ENCODE results near the gene QTRT2.

QTRT2 gene

DNA sequence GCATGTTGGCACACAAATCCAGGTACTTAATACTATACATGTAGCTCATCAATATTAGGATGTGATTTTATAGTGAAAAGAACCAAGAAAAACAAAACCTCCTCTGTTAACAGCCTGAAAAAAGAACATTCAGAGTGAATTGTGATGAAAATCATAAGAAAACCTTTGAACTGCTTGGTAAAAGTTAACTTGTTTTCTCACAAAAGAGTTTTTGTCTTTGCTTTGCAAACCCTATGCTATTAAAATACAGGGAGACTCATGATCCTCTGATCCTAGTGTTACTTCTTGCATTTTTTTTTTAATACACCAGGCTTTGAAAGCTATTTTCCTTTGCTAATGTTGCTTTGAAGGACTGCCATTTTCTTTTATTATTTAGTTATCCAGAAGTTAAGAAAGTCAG lies 23.7 kb downstream of the QTRT2 start:
- H3K79me2 ChIP-seq (ENCODE audit: control insufficient read depth, insufficient read depth, low read length), result no peaks in the 10 kb centered on the region
- peaks cover 3% of the 10 kb centered on the region for H3K36me3 ChIP-seq (ENCODE audit: control insufficient read depth, insufficient read depth, low read length)

DNA sequence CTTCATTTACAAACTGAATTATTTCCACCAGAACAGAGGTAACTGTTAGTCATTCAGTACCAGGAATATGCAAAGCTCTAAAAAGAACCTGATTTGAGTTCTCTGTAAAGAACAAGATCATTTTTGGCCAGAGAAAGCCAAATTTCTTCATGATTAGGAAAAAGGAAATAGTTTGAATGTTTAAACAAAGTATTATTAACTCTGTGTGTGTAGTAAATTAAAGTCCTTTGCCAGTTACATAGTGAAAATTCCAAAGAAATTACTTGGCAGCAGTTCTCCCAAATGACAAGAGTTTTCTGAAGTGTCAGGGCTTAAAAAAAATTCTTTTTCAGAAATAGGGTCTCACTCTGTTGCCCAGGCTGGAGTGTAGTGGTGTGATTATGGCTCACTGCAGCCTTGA lies 24.5 kb downstream of the QTRT2 start:
- Histone ChIP-seq H2AK5ac (ENCODE audit: low read length) (no peak overlapping the region), H3K4me3 (ENCODE audit: low read length) (no peak overlapping the region), H2BK15ac (replicated peaks; ENCODE audit: low read depth) (no peak overlapping the region), H3K79me1 (ENCODE audit: low read length) (peaks cover 2% of the 10 kb centered on the region), H3K56ac (ENCODE audit: low read length) (no peak overlapping the region), H3K27ac (ENCODE audit: low read depth, low read length) (no peak overlapping the region), H3K23ac (ENCODE audit: low read length) (no peak overlapping the region), H3K79me2 (ENCODE audit: control insufficient read depth, insufficient read depth, low read length) (no peaks in the 10 kb centered on the region), H2BK120ac (ENCODE audit: low read depth, low read length) (no peak overlapping the region), H3K4me1 (ENCODE audit: control insufficient read depth, low read depth, low read length) (no peaks in the 10 kb centered on the region), H4K5ac (ENCODE audit: low read length) (no peak overlapping the region), H3K36me3 (ENCODE audit: control insufficient read depth, insufficient read depth, low read length) (peaks cover 5% of the 10 kb centered on the region), H4K8ac (ENCODE audit: low read depth, low read length) (no peak overlapping the region), H3K4me2 (ENCODE audit: low read length) (no peak overlapping the region), H2BK5ac (ENCODE audit: low read length) (no peak overlapping the region), H3K9ac (ENCODE audit: low read length) (no peak overlapping the region), H3K27me3 (ENCODE audit: insufficient read depth, low read length, poor library complexity) (no peaks in the 10 kb centered on the region), H3K18ac (ENCODE audit: low read length) (no peak overlapping the region), H3K4ac (ENCODE audit: low read depth, low read length) (no peak overlapping the region)
- DNase-seq, result no peak

More for the DNA sequence above, 23.7 kb downstream of the QTRT2 start:
- no peak overlapping the region for H2BK5ac ChIP-seq (ENCODE audit: low read length)
- no peaks in the 10 kb centered on the region for H3K27me3 ChIP-seq (ENCODE audit: insufficient read depth, low read length, poor library complexity)
- H4K5ac ChIP-seq (ENCODE audit: low read length), result no peak overlapping the region
- no peak overlapping the region for H4K8ac ChIP-seq (ENCODE audit: low read depth, low read length)
- H3K27ac ChIP-seq (ENCODE audit: low read depth, low read length), result no peak overlapping the region
- H2BK15ac ChIP-seq (replicated peaks; ENCODE audit: low read depth), result no peak overlapping the region
- H3K79me1 ChIP-seq (ENCODE audit: low read length), result no peaks in the 10 kb centered on the region
- no peak overlapping the region for H3K4me3 ChIP-seq (ENCODE audit: low read length)
- H3K23ac ChIP-seq (ENCODE audit: low read length), result no peak overlapping the region
- no peak overlapping the region for H2BK120ac ChIP-seq (ENCODE audit: low read depth, low read length)
- H3K4ac ChIP-seq (ENCODE audit: low read depth, low read length), result no peak overlapping the region
- no peak overlapping the region for H3K56ac ChIP-seq (ENCODE audit: low read length)
- H3K9ac ChIP-seq (ENCODE audit: low read length), result no peak overlapping the region
- H3K18ac ChIP-seq (ENCODE audit: low read length), result no peak overlapping the region
- H3K4me1 ChIP-seq (ENCODE audit: control insufficient read depth, low read depth, low read length), result no peaks in the 10 kb centered on the region
- no peak overlapping the region for H2AK5ac ChIP-seq (ENCODE audit: low read length)
- no peak overlapping the region for H3K4me2 ChIP-seq (ENCODE audit: low read length)
- DNase-seq, result no peak

DNA sequence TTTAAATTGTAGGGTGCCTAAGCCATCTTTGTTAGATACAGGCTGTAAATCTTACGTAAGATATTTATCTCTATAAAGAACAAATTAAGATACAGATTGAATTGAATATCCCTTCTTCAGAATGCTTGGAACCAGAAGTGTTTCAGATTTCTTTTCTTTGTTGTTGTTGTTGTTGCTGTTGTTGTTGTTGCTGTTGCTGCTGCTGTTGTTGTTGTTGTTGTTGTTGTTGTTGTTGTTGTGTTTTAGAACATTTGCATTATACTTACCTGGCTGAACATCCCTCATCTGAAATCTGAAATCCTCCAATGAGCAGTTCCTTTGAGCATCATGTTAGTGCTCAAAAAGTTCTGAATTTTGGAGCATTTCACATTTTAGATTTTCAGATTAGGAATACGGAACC lies 26.6 kb downstream of the QTRT2 start:
- Histone ChIP-seq H3K27me3 (ENCODE audit: insufficient read depth, low read length, poor library complexity) (no peaks in the 10 kb centered on the region), H3K23ac (ENCODE audit: low read length) (no peak overlapping the region), H3K4me3 (ENCODE audit: low read length) (no peak overlapping the region), H2BK5ac (ENCODE audit: low read length) (no peak overlapping the region), H3K27ac (ENCODE audit: low read depth, low read length) (no peak overlapping the region), H2BK15ac (replicated peaks; ENCODE audit: low read depth) (no peak overlapping the region), H4K5ac (ENCODE audit: low read length) (no peak overlapping the region), H4K8ac (ENCODE audit: low read depth, low read length) (no peak overlapping the region), H3K4me1 (ENCODE audit: control insufficient read depth, low read depth, low read length) (no peaks in the 10 kb centered on the region), H3K79me1 (ENCODE audit: low read length) (peaks cover 2% of the 10 kb centered on the region), H2AK5ac (ENCODE audit: low read length) (no peak overlapping the region), H3K4me2 (ENCODE audit: low read length) (no peak overlapping the region), H3K9ac (ENCODE audit: low read length) (no peak overlapping the region), H3K56ac (ENCODE audit: low read length) (no peak overlapping the region), H2BK120ac (ENCODE audit: low read depth, low read length) (no peak overlapping the region), H3K36me3 (ENCODE audit: control insufficient read depth, insufficient read depth, low read length) (peaks cover 7% of the 10 kb centered on the region), H3K18ac (ENCODE audit: low read length) (no peak overlapping the region), H3K79me2 (ENCODE audit: control insufficient read depth, insufficient read depth, low read length) (no peaks in the 10 kb centered on the region), H3K4ac (ENCODE audit: low read depth, low read length) (no peak overlapping the region)
- no CpG with 5 or more reads among the region's 2 CpGs for WGBS (ENCODE audit: extremely low coverage, insufficient coverage, low lambda C conversion rate)
- no peak for DNase-seq

DNA sequence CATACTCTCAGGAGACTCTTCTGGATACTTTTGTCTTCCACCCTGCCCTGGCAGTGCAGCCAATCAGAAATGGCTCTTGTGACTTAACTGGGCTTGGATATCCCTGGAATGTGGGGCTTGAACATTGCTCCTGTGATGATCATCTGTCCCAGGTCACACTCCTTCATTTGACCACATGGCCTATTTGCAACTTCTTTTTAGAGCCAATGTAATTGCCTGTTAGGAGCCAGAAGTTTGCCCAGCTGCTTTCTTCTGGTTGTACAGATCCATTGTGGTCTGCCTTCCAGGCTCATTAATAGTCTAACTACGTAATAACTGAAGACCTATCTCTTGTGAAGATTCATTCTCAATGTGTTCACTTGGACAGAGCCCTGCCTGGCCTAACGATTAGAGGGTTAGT lies 29.8 kb downstream of the QTRT2 start:
- no peak overlapping the region for H3K4me2 ChIP-seq (ENCODE audit: low read length)
- H4K5ac ChIP-seq (ENCODE audit: low read length), result no peak overlapping the region
- no peaks in the 10 kb centered on the region for H3K4me1 ChIP-seq (ENCODE audit: control insufficient read depth, low read depth, low read length)
- H3K36me3 ChIP-seq (ENCODE audit: control insufficient read depth, insufficient read depth, low read length), result peaks cover 7% of the 10 kb centered on the region
- no CpG with 5 or more reads among the region's 2 CpGs for WGBS (ENCODE audit: extremely low coverage, insufficient coverage, low lambda C conversion rate)
- no peak for DNase-seq
- H3K9ac ChIP-seq (ENCODE audit: low read length), result no peak overlapping the region
- no peak overlapping the region for H3K23ac ChIP-seq (ENCODE audit: low read length)
- no peak overlapping the region for H3K18ac ChIP-seq (ENCODE audit: low read length)
- no peak overlapping the region for H2AK5ac ChIP-seq (ENCODE audit: low read length)
- H3K27ac ChIP-seq (ENCODE audit: low read depth, low read length), result no peak overlapping the region
- H3K56ac ChIP-seq (ENCODE audit: low read length), result no peak overlapping the region
- H3K4ac ChIP-seq (ENCODE audit: low read depth, low read length), result no peak overlapping the region
- no peak overlapping the region for H2BK5ac ChIP-seq (ENCODE audit: low read length)
- H2BK15ac ChIP-seq (replicated peaks; ENCODE audit: low read depth), result no peak overlapping the region
- H2BK120ac ChIP-seq (ENCODE audit: low read depth, low read length), result no peak overlapping the region
- H3K79me2 ChIP-seq (ENCODE audit: control insufficient read depth, insufficient read depth, low read length), result no peaks in the 10 kb centered on the region
- no peak overlapping the region for H4K8ac ChIP-seq (ENCODE audit: low read depth, low read length)
- H3K79me1 ChIP-seq (ENCODE audit: low read length), result peaks cover 2% of the 10 kb centered on the region
- no peak overlapping the region for H3K4me3 ChIP-seq (ENCODE audit: low read length)
- H3K27me3 ChIP-seq (ENCODE audit: insufficient read depth, low read length, poor library complexity), result no peaks in the 10 kb centered on the region

DNA sequence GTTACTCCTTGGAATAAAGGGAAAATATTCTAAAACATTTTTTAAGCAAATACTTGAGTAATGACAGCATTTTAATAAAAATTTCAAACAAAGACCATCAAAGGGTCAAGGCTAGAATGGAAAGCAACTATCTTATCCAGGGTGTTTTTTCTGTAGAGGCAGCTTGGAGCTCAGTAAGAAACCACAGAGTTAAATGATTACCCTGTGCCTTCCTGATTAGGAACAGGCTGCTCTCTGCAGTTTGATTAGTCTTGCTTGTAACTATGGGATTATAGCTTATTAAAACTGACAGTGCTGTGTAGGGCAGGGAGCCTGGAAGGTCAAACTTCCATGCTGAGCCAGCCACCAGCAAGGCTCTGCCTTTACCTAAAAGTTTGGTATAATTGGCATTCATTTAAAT lies 33.1 kb downstream of the QTRT2 start:
- no peak overlapping the region for H2AK5ac ChIP-seq (ENCODE audit: low read length)
- H3K4ac ChIP-seq (ENCODE audit: low read depth, low read length), result no peak overlapping the region
- peaks cover 7% of the 10 kb centered on the region for H3K36me3 ChIP-seq (ENCODE audit: control insufficient read depth, insufficient read depth, low read length)
- H2BK120ac ChIP-seq (ENCODE audit: low read depth, low read length), result no peak overlapping the region
- no peaks in the 10 kb centered on the region for H3K4me1 ChIP-seq (ENCODE audit: control insufficient read depth, low read depth, low read length)
- peaks cover 2% of the 10 kb centered on the region for H3K79me1 ChIP-seq (ENCODE audit: low read length)
- H3K27ac ChIP-seq (ENCODE audit: low read depth, low read length), result no peak overlapping the region
- no peak overlapping the region for H3K4me3 ChIP-seq (ENCODE audit: low read length)
- H2BK15ac ChIP-seq (replicated peaks; ENCODE audit: low read depth), result no peak overlapping the region
- no peak overlapping the region for H3K9ac ChIP-seq (ENCODE audit: low read length)
- no peaks in the 10 kb centered on the region for H3K79me2 ChIP-seq (ENCODE audit: control insufficient read depth, insufficient read depth, low read length)
- no peak overlapping the region for H3K4me2 ChIP-seq (ENCODE audit: low read length)
- no peak overlapping the region for H2BK5ac ChIP-seq (ENCODE audit: low read length)
- no peak for DNase-seq
- H4K8ac ChIP-seq (ENCODE audit: low read depth, low read length), result no peak overlapping the region
- H3K18ac ChIP-seq (ENCODE audit: low read length), result no peak overlapping the region
- H3K56ac ChIP-seq (ENCODE audit: low read length), result no peak overlapping the region
- H4K5ac ChIP-seq (ENCODE audit: low read length), result no peak overlapping the region
- no peak overlapping the region for H3K23ac ChIP-seq (ENCODE audit: low read length)
- no peaks in the 10 kb centered on the region for H3K27me3 ChIP-seq (ENCODE audit: insufficient read depth, low read length, poor library complexity)

DNA sequence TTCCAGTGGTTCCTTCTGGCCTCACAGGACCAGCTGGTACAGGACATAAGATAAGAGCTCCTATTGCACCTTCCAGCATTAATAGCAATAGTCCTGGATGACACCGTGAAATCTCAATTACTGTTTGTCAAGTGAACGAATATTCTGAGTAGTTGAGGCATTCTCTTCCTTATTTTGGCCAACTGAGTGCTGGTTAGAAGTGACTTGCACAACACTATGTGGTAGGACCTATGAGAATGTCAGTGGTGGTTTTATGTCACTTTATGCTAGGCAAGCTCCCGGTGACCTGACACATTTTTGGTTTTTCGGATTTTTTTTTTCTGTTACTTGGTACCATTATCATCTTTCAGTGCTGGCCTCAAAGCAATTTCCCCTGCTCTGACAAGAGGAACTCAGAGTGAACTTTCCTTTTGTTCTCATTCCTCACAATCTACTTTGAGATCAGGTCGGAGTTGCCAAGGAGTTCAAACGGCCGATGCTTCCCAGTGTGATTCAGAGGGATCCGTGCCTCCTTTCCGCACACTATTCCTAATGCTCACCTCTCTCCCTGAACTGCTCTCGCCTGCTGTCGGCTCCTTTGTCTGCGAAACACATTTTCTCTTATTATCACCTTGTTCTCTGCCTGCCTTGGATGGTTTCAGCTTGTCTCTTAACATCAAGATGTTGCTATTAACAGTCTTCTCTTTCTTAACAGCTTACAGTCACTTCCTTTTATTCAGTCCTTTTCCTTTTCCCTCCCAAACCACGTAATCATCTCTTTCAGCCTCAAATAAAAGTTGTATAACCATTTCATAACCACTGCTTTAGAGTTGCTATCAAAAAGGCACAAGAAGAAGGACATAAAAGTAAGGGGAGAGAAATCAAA lies 35.8 kb downstream of the QTRT2 start:
- H3K4ac ChIP-seq (ENCODE audit: low read depth, low read length), result no peak overlapping the region
- H3K36me3 ChIP-seq (ENCODE audit: control insufficient read depth, insufficient read depth, low read length), result no peaks in the 10 kb centered on the region
- no peak overlapping the region for H4K8ac ChIP-seq (ENCODE audit: low read depth, low read length)
- no peaks in the 10 kb centered on the region for H3K27me3 ChIP-seq (ENCODE audit: insufficient read depth, low read length, poor library complexity)
- H2BK5ac ChIP-seq (ENCODE audit: low read length), result no peak overlapping the region
- DNase-seq, result no peak
- H3K23ac ChIP-seq (ENCODE audit: low read length), result no peak overlapping the region
- H3K4me1 ChIP-seq (ENCODE audit: control insufficient read depth, low read depth, low read length), result no peaks in the 10 kb centered on the region
- H3K4me3 ChIP-seq (ENCODE audit: low read length), result no peak overlapping the region
- no peak overlapping the region for H2BK15ac ChIP-seq (replicated peaks; ENCODE audit: low read depth)
- H4K5ac ChIP-seq (ENCODE audit: low read length), result no peak overlapping the region
- no peaks in the 10 kb centered on the region for H3K79me2 ChIP-seq (ENCODE audit: control insufficient read depth, insufficient read depth, low read length)
- H3K79me1 ChIP-seq (ENCODE audit: low read length), result no peaks in the 10 kb centered on the region
- H3K56ac ChIP-seq (ENCODE audit: low read length), result no peak overlapping the region
- no peak overlapping the region for H3K18ac ChIP-seq (ENCODE audit: low read length)
- no peak overlapping the region for H2BK120ac ChIP-seq (ENCODE audit: low read depth, low read length)
- H3K9ac ChIP-seq (ENCODE audit: low read length), result no peak overlapping the region
- no peak overlapping the region for H2AK5ac ChIP-seq (ENCODE audit: low read length)
- H3K27ac ChIP-seq (ENCODE audit: low read depth, low read length), result no peak overlapping the region
- H3K4me2 ChIP-seq (ENCODE audit: low read length), result no peak overlapping the region
- WGBS (ENCODE audit: extremely low coverage, insufficient coverage, low lambda C conversion rate), result 100% methylated on average over 1 of the region's 13 CpGs
